ENCODE data around the gene COL7A1.

COL7A1 gene

GRCh38 chr3:48617559-48617958 is 22.4 kb upstream of the COL7A1 start:
- DNase-seq = no peak

- DNase-seq = no peak
Measured at GRCh38 chr3:48614044-48614443, 18.9 kb upstream of the COL7A1 start.

- DNase-seq = no peak
Measured at GRCh38 chr3:48612309-48612708, 17.2 kb upstream of the COL7A1 start.

- DNase-seq = peak; percentile 88
Measured at GRCh38 chr3:48609088-48610005, 14.2 kb upstream of the COL7A1 start, which contains the start of gene UQCRC1. TSS of gene UQCRC1 (minus strand) at chr3:48609646. CDS start at chr3:48609620, 26 bp downstream.

DNA sequence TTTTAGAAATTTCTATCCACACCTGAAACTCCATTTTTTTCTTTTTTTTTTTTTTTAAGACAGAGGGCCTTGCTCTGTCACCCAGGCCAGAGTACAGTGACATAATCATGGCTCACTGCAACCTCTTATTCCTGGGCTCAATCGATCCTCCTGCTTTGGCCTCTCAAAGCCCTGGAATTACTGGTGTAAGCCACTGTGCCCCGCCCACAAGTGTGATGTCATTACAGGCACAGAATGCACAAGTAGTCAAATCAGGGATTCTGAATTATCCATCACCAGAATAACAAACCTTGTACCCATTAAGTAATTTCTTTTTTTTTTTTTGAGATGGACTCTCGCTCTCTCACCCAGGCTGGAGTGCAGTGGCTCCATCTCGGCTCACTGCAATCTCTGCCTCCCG is 12.4 kb upstream of the COL7A1 start:
- DNase-seq = no peak

DNA sequence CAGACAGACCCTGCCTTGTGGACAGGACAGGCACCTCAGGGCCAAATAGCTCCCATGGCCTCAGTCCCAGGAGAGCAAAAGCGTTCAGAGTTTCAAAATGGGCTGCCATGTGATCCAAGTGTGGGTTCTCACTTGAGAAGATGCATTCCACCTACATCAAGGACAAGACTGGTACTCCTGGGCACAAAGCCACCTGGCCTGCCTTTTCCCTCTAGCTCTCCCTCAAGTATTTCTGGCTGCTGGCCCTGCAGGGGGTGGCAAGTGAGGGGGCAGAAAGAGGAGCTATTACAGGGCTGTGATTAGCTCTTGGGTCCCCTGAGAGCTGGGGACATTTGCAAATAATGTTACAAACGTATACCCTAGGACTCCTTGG is 6.5 kb upstream of the COL7A1 start:
- DNase-seq = no peak

GRCh38 chr3:48600711-48601621 is 5.8 kb upstream of the COL7A1 start:
- no peak for DNase-seq

- no peak for DNase-seq
Measured at GRCh38 chr3:48599509-48600285, 4.6 kb upstream of the COL7A1 start.

- no peak for DNase-seq
Measured at GRCh38 chr3:48599077-48599501, 4.0 kb upstream of the COL7A1 start.

GRCh38 chr3:48598323-48599076 is 3.4 kb upstream of the COL7A1 start:
- no peak for DNase-seq

GRCh38 chr3:48597408-48597800 is 2.3 kb upstream of the COL7A1 start:
- DNase-seq = no peak

- DNase-seq = no peak
Measured at GRCh38 chr3:48596676-48597407, 1.7 kb upstream of the COL7A1 start.

GRCh38 chr3:48596157-48596556 is 1.0 kb upstream of the COL7A1 start:
- no peak for DNase-seq

GRCh38 chr3:48595526-48596121 is 495 bp upstream of the COL7A1 start:
- DNase-seq = no peak

GRCh38 chr3:48594417-48595049 is 596 bp downstream of the COL7A1 start:
- DNase-seq = no peak

GRCh38 chr3:48593337-48593736 is 1.8 kb downstream of the COL7A1 start:
- no peak for DNase-seq

- DNase-seq = no peak
Measured at GRCh38 chr3:48592519-48593087, 2.5 kb downstream of the COL7A1 start.

- no peak for DNase-seq
Measured at GRCh38 chr3:48591886-48592518, 3.1 kb downstream of the COL7A1 start.

- no peak for DNase-seq
Measured at GRCh38 chr3:48591436-48591835, 3.7 kb downstream of the COL7A1 start.

DNA sequence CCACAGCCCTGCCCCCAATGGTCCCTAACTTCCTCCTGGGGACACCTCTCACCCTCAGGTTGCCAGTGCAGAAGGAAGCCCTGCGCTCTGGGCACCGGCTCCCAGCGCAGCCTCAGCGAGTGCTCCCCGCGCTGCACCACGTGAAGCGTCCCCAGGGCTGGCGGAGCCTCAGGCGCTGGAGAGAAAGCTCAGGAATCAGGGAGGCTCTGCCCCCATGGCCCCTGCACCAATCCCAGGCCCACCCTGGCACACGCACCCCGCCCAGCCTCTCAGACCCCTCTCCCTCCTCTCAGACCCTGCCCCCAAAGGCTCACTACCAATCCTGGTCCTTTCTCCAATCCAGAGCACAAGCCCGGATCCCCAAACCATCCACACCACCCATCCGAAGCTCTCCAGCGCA is 6.9 kb downstream of the COL7A1 start:
- no peak for DNase-seq
